GM19043 (cell line): Measurements from ENCODE around the gene PTPN22.

ENCODE experiments used
- ATAC-seq: cut with Tn5 transposase; IDR thresholded peaks from one replicate; pipeline ENCODE4 v1.9.1; 2021; ENCODE audit warnings: low read depth; ENCODE audit not compliant: unreplicated experiment

The PTPN22 gene

GRCh38 chr1:113768916-113769600, 102.5 kb downstream of the PTPN22 start:
- ATAC-seq = no peak

- ATAC-seq = no peak
These were observed 105.9 kb downstream of the PTPN22 start for GRCh38 chr1:113765306-113766230.
